DND-41 (cell line): ENCODE data around the gene ZNF608.

ENCODE experiments used
- EZH2 ChIP-seq: IDR thresholded peaks from 3 replicates; pipeline ENCODE4 v1.6.1; 2012; ENCODE audit warnings: borderline replicate concordance, low read depth, mild to moderate bottlenecking, moderate library complexity, low read length, inconsistent platforms; ENCODE audit not compliant: severe bottlenecking
- TF ChIP-seq, protein P1 (sequence below): IDR thresholded peaks from 2 replicates; pipeline ENCODE4 v1.5.1; 2012; ENCODE audit warnings: borderline replicate concordance, low read length, moderate library complexity, mild to moderate bottlenecking; ENCODE audit not compliant: poor library complexity, severe bottlenecking; ENCODE audit errors: extremely low read depth

DNA sequence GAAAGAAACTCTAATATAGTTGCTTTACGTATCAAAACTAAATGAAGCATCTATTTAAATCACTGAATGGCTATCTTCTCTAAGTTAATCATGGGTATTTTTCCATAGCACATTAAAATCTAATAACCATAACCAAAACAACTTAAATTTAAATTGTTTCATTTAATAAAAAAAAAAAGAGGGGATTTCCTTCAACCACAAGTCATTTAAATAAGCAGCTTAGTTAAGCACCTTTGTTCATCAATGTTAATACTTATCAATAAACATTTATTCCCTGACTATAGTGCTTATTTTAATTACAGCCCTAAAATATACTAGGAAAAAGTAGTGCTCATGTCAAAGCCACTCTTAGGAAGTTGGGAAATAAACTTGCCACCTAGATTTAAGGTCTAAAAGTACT, 30.3 kb downstream of the ZNF608 start:
- TF ChIP-seq, protein P1, sequence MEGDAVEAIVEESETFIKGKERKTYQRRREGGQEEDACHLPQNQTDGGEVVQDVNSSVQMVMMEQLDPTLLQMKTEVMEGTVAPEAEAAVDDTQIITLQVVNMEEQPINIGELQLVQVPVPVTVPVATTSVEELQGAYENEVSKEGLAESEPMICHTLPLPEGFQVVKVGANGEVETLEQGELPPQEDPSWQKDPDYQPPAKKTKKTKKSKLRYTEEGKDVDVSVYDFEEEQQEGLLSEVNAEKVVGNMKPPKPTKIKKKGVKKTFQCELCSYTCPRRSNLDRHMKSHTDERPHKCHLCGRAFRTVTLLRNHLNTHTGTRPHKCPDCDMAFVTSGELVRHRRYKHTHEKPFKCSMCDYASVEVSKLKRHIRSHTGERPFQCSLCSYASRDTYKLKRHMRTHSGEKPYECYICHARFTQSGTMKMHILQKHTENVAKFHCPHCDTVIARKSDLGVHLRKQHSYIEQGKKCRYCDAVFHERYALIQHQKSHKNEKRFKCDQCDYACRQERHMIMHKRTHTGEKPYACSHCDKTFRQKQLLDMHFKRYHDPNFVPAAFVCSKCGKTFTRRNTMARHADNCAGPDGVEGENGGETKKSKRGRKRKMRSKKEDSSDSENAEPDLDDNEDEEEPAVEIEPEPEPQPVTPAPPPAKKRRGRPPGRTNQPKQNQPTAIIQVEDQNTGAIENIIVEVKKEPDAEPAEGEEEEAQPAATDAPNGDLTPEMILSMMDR, result no peak
- no peak for TF ChIP-seq EZH2
